GM21825 (cell line): ENCODE results near the gene RTL9.

Experiments
- ATAC-seq: cut with Tn5 transposase; IDR thresholded peaks from one replicate; pipeline ENCODE4 v1.9.1; 2021; ENCODE audit warnings: mild to moderate bottlenecking, moderate library complexity; ENCODE audit not compliant: unreplicated experiment

Gene RTL9

DNA sequence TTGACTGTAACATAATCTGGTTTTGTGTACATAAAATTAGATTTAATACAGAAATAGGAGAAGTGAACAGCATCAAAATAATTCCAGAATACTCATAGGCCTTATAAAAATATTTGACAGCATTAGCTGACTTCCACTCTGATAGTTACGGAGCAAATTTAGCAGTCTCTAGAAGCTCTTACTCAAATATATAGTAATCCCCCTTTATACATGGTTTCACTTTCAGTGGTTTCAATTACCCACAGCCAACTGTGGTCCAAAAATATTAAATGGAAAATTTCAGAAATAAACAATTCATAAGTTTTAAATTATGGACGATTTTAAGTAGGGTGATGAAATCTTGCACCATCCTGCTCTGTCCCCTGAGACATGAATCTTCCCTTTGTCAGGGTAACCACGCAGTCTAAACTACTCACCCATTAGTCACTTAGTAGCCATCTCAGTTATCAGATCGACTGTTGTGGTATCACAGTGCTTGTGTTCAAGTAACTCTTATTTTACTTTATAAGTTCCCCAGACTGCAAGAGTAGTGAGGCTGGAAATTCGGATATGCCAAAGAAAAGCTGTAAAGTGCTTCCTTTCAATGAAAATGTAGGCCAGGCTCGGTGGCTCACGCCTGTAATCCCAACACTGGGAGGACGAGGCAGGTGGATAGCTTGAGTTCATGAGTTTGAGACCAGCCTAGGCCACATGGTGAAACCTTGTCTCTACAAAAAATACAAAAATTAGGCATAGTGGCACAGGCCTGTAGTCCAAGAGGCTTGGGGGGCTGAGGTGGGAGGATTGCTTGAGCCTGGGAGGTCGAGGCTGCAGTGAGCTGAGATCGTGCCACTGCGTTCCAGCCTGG, 17.2 kb upstream of the RTL9 start:
- ATAC-seq: peak; percentile 77

GRCh38 chrX:110346681-110347080, 12.0 kb upstream of the RTL9 start:
- no peak for ATAC-seq

DNA sequence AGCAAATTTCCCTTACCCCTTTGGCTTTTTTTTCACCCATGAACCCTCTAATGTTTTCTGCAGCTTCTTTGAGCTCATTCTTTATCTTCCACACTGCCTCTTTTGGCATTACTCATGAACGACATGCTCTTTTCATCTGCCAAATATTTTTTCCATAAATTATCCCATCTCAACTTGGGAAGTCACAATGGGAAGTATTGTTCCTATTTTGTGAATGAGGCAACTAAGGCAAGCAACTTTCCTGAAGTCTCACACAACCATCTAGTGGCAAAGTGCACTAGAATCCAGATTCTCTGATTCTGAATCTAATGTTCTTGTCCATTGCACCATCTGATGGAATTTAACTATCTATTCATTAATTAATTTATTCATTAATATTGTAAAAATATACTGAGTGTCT, 625 bp downstream of the RTL9 start:
- no peak for ATAC-seq

- no peak for ATAC-seq
These were observed 4.6 kb downstream of the RTL9 start for GRCh38 chrX:110363244-110363643.

DNA sequence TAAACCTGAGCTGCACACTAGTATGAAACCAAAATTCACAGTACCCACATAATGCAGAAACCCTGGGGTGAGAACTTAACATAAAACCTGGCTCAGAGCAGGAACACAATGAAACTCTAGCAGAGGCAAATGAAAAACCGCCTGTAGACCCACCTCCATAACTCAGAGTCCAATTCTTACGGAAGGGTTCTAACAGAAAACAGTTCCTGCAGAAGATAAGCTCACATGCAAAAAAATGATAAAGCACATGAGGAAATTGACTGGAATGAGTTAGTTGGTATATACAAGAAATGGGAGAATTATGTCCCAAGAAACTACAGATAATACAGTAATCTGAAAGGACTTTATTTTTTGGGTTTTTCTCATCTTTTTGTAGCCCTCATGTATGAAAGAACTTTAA, 14.7 kb downstream of the RTL9 start:
- no peak for ATAC-seq

DNA sequence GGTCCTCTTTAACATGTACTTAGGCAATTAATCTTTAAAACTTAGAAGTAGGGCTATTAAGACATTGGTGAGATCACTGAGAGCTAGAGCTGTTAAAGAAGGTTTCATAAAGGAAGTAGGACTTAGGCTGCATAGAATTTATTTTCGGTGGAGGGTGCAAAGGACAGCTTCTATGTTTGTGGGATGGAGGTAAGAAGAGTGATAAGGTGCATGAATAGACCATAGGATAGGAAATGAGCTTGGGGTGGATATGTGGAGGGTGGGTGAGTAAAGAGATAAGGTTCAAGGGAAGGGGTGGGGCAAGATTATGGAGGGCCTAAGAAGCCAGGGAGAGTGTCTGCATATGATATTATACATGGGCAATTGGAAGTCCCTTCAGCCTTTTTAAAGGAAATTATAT, 15.9 kb downstream of the RTL9 start:
- no peak for ATAC-seq

- no peak for ATAC-seq
These were observed 22.6 kb downstream of the RTL9 start for GRCh38 chrX:110381216-110381615.

DNA sequence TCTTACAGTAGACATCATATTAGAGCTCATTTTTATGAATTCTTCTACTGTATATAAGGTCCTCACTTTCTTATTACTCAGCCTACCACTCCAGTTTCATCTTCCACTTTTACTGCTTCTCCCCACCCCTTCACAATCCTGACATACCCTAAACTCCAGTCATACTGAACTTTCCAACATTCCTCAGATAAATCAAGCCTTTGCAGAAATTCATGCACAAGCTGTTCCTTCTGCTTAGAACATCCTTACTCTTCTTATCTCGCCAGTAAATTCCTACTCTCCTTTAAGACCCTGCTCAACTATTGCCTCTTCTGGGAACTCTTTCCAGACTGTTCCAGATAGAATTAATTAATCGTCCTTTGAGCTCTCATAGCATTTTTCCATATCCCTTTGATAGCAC, 24.8 kb downstream of the RTL9 start:
- no peak for ATAC-seq

GRCh38 chrX:110384490-110384889, 25.8 kb downstream of the RTL9 start:
- no peak for ATAC-seq

DNA sequence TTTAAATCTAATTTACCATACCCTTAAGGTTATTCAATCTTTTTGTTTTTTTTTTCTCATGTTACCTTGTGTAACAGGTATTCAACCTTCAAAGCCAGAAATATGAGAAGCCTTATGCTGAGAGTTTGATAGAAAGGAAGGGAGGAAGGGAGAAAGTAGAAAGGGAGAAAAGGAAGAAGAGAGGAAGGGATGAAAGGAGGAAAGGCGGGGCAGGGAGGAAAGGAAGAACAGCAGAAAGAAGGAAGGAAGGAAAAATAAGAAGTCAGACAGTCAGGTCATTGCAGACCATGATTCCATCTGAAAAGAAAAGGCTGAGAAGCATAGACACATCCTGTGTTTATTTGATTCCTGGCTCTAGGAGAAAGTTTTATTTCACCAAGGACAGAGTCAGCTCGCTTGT, 30.9 kb downstream of the RTL9 start:
- ATAC-seq: no peak

DNA sequence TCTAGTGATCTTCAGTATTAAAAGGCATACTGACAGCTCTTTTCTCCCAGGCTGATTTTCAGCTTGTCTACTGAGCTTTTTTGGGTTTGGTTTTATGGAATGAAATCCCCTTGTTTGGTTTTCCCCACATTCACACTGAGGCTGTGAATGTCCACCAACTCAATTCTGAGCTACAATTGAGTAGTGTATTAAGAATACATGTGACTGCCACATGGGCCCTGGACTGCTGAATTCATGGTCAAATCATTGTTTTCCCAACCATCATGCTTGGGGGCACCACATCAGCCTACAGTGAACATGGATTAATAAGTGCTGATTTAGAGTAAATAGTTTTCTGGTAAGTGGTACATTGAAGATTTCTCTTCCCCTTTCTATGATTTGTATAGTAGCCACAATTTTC, 32.4 kb downstream of the RTL9 start:
- no peak for ATAC-seq

GRCh38 chrX:110394651-110395050, 36.0 kb downstream of the RTL9 start:
- ATAC-seq: no peak

DNA sequence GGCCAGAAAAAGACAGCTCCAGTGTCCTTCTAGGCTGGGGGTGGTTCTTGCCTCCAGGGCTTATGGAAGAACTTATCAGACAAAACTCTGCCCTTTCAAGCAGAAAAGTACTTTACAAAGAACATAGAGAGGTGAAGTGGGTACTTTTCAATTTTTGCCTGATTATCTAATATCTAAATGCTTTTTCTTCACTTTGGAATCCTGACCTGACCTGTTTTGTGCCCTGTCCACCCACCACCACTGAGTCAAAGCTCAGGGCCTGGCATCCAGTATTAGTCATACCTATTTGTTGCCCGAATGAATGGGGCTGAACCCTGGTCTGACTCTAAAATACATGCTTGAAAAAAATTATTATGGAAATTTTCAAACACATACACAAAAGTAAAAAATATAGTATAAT, 37.2 kb downstream of the RTL9 start:
- no peak for ATAC-seq

- ATAC-seq: no peak
These were observed 38.1 kb downstream of the RTL9 start for GRCh38 chrX:110396735-110397134.

DNA sequence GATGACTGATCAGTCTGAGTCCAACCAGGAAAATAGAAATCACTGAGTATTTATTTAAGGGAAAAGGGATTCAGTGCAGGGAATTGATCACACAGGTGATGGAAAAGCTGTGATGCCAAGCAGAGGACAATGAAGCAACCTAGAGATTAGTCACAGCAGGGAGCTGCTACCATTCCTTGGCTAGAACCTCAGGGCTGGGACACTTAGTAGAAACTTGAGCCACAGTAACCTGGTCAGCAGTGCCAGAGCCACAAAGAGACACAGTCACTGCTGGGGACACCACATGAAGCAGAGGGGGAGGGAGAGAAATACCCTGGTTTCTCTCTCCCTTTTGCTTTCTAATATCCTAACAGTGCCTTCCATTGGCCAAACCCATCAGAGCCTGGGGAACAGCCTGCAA, 38.7 kb downstream of the RTL9 start:
- ATAC-seq: no peak

- no peak for ATAC-seq
These were observed 39.3 kb downstream of the RTL9 start for GRCh38 chrX:110397904-110398303.

- no peak for ATAC-seq
These were observed 40.8 kb downstream of the RTL9 start for GRCh38 chrX:110399497-110399896.

GRCh38 chrX:110399966-110400365, 41.3 kb downstream of the RTL9 start:
- no peak for ATAC-seq

DNA sequence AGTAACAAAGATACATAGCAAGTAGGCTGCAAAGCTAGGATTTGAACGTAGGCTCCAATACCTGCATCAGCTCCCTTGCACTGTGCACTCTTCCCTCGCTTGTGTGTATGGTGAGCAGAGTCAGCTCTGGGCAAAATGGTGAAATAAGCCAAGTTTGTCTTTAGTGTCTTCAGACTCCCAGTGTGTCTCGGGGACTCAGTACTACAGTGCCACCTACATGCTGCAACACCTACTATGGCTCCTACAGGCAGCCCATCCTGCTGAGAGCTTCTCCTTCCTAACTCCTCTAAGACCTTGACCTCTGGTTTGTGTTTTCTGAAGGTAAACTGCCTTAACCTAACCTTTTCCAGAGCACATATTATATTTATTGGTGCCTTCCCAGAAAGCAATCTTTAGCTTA, 42.5 kb downstream of the RTL9 start:
- ATAC-seq: no peak

DNA sequence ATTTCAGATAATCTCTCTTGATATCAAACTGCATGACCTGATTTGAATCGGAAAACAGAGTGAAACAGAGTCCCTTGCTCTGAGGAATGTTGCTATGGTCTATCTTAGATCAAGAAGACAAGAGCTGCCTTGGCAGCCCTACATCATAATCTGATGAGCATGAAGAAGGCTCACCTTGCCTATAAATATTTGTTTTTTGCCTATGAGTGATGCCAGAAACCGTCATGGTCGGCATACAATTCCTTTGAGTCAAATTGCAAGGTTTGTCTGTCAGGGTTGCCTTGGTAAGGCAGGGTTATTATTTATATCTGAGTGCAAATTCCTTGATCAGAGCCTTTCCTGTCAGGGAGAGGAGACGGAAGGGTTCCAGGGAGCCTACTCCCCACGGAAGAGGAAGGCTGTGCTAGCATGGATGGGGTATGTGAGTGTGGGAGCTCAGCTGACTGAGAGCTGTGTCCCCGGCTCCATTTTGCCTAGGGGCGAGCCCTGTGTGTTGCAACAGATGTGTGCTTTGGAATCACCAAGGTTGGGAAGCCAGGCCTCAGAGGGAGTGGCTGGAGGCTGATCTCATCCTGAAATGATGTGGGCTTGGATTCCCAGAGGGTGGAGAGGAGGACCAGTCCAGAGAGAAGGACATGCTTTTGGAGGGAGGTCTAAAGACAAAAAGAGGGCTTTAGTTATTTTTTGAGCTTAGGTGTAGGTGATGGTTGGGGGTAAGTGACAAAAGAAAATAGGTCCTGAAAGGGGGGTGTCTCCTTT, 43.6 kb downstream of the RTL9 start:
- no peak for ATAC-seq

- no peak for ATAC-seq
These were observed 44.2 kb downstream of the RTL9 start for GRCh38 chrX:110402850-110403221.

GRCh38 chrX:110403441-110404238, 45.0 kb downstream of the RTL9 start:
- ATAC-seq: no peak
